Coronary artery (tissue), 2 donors: ENCODE data around the gene PDCD1.

Source experiments
- DNase-seq: peaks from one replicate; pipeline ENCODE4 v3.0.0-alpha.2; 2017; ENCODE audit warnings: low spot score
- H3K27ac ChIP-seq, 2 donors: fragments of 200-600 bp; sonication (generic); one replicate each; pipeline ENCODE4 v1.5.1; 2016 to 2019
- H3K4me3 ChIP-seq: fragments of 200-600 bp; sonication (generic); 2 replicates; pipeline ENCODE4 v1.5.1; 2016; ENCODE audit warnings: mild to moderate bottlenecking, moderate library complexity
- CTCF ChIP-seq: fragments of 200-600 bp; sonication (generic); IDR thresholded peaks from one replicate; pipeline ENCODE4 v1.5.1; 2019; ENCODE audit warnings: antibody characterized with exemption

Gene PDCD1

GRCh38 chr2:241893265-241893664 is 34.6 kb upstream of the PDCD1 start:
- Histone ChIP-seq H3K27ac (no peak overlapping the region), H3K4me3 (no peak overlapping the region)
- no peak for TF ChIP-seq CTCF
- peak; percentile 50 for DNase-seq

- TF ChIP-seq CTCF, result no peak
- DNase-seq, result no peak
- H3K4me3 ChIP-seq, result no peak overlapping the region
- H3K27ac ChIP-seq, result no peak overlapping the region
These were observed 33.8 kb upstream of the PDCD1 start for GRCh38 chr2:241892299-241893137.

- Histone ChIP-seq H3K27ac (no peak overlapping the region), H3K4me3 (no peak overlapping the region)
- no peak for DNase-seq
- no peak for TF ChIP-seq CTCF
These were observed 33.2 kb upstream of the PDCD1 start for GRCh38 chr2:241891988-241892298.

- TF ChIP-seq CTCF, result no peak
- no peak overlapping the region for H3K4me3 ChIP-seq
- no peak overlapping the region for H3K27ac ChIP-seq
- DNase-seq, result no peak
These were observed 32.8 kb upstream of the PDCD1 start for GRCh38 chr2:241891315-241891987.

- no peak for TF ChIP-seq CTCF
- no peak overlapping the region for H3K27ac ChIP-seq
These were observed 32.0 kb upstream of the PDCD1 start for GRCh38 chr2:241890524-241891235.

GRCh38 chr2:241888641-241889040 is 29.9 kb upstream of the PDCD1 start:
- no peak overlapping the region for H3K27ac ChIP-seq
- DNase-seq, result no peak
- no peak overlapping the region for H3K4me3 ChIP-seq
- no peak for TF ChIP-seq CTCF

More at GRCh38 chr2:241890524-241891235, 32.0 kb upstream of the PDCD1 start:
- no peak for DNase-seq
- H3K4me3 ChIP-seq, result no peak overlapping the region
